Measurements from ENCODE around the gene RNFT2. TPM values are rescaled to one million over a fixed set of nuclear protein-coding genes. Genes with fewer than 3 reads are reported as not detected.

Gene RNFT2
- total RNA-seq, 2 experiments from 2014 or later: 10.8 to 11.4 TPM

GRCh38 chr12:116892349-116893140 is 154.4 kb downstream of the RNFT2 start:
- H3K27ac Mint-ChIP-seq: no peak overlapping the region
- H3K4me3 Mint-ChIP-seq: no peak overlapping the region
- no peaks in the 10 kb centered on the region for H3K9me3 Mint-ChIP-seq
- POLR2A ChIA-PET: no interaction called here
- peaks cover 25% of the 10 kb centered on the region for H3K27me3 Mint-ChIP-seq
- DNase-seq (no peak), ATAC-seq (ENCODE audit: low read depth) (no peak)
- H3K36me3 Mint-ChIP-seq: no peaks in the 10 kb centered on the region
- H3K4me1 Mint-ChIP-seq: peaks cover 2% of the 10 kb centered on the region

DNA sequence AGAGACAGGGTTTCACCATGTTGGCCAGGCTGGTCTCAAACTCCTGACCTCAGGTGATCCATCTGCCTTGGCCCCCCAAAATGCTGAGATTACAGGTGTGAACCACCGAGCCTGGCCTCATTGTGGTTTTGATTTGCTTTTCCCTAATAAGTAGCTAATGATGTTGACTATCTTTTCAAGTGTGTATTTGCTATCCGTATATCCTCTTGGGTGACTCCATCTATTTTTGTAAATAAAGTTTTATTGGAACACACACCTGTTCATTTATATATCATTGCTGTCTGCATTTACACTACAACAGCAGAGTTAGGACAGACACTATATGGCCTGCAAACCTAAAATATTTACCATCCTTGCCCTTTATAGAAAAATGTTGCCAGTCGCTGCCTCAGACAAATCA is 156.8 kb downstream of the RNFT2 start:
- DNase-seq (no peak), ATAC-seq (ENCODE audit: low read depth) (no peak)
- Mint-ChIP-seq H3K4me1 (peaks cover 2% of the 10 kb centered on the region), H3K9me3 (no peaks in the 10 kb centered on the region), H3K36me3 (no peaks in the 10 kb centered on the region), H3K4me3 (no peak overlapping the region), H3K27me3 (peaks cover 24% of the 10 kb centered on the region), H3K27ac (no peak overlapping the region)
- POLR2A ChIA-PET: no interaction called here

GRCh38 chr12:116896411-116896924 is 158.4 kb downstream of the RNFT2 start:
- Mint-ChIP-seq H3K27me3 (peaks cover 29% of the 10 kb centered on the region), H3K36me3 (no peaks in the 10 kb centered on the region), H3K27ac (no peak overlapping the region), H3K9me3 (no peaks in the 10 kb centered on the region), H3K4me3 (no peak overlapping the region), H3K4me1 (peaks cover 2% of the 10 kb centered on the region)
- ATAC-seq (ENCODE audit: low read depth) (no peak), DNase-seq (no peak)
- POLR2A ChIA-PET: interaction anchor here (0.7 kb wide), 1 partner anchor 659 kb away, joined by 3 read pairs; no protein-coding TSS in a partner anchor

DNA sequence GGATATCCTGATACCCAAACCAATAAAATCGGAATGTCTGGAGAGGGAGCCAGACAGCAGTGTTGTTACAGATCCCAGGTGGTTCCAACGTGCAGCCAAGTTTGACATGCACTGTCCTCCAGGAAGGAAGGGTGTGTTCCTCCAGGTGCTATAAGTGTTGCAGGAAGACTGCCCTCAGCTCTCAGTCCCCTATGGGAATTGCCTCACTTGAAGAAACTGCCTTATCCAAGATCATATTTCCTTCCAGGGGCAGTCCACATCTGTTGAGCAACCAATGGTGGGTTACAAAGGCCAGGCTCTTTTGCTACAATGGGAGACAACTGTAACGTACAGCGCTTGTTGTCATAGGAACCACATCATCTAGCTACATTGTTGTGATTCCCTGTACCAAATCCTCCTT is 159.4 kb downstream of the RNFT2 start:
- no peaks in the 10 kb centered on the region for H3K36me3 Mint-ChIP-seq
- H3K9me3 Mint-ChIP-seq: no peaks in the 10 kb centered on the region
- DNase-seq (no peak), ATAC-seq (ENCODE audit: low read depth) (no peak)
- no peak overlapping the region for H3K27ac Mint-ChIP-seq
- H3K27me3 Mint-ChIP-seq: peaks cover 34% of the 10 kb centered on the region
- H3K4me3 Mint-ChIP-seq: no peak overlapping the region
- POLR2A ChIA-PET: no interaction called here
- H3K4me1 Mint-ChIP-seq: no peaks in the 10 kb centered on the region

GRCh38 chr12:116898669-116899068 is 160.6 kb downstream of the RNFT2 start:
- H3K4me3 Mint-ChIP-seq: no peak overlapping the region
- peaks cover 34% of the 10 kb centered on the region for H3K27me3 Mint-ChIP-seq
- no peak for ATAC-seq (ENCODE audit: low read depth)
- no peaks in the 10 kb centered on the region for H3K36me3 Mint-ChIP-seq
- H3K27ac Mint-ChIP-seq: no peak overlapping the region
- POLR2A ChIA-PET: no interaction called here
- no peaks in the 10 kb centered on the region for H3K9me3 Mint-ChIP-seq
- no peak for DNase-seq
- H3K4me1 Mint-ChIP-seq: no peaks in the 10 kb centered on the region

DNA sequence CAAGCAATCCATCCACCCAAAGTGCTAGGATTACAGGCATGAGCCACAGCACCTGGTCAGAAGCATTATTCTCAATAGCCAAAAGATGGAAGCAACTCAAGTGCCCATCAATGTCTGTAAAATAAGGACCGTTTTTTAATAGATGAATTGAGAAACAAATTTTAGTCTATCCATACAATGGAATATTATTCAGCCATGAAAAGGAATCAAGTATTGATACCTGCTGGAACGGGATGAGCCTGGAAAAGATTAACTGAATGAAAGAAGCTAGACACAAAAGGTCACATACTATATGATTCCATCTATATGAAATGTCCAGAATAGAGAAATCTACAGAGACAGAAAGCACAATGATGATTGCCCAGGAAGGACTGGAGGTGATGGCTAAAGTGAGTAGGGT is 163.5 kb downstream of the RNFT2 start:
- H3K27me3 Mint-ChIP-seq: peaks cover 32% of the 10 kb centered on the region
- no peak for ATAC-seq (ENCODE audit: low read depth)

More for the DNA sequence above, 163.5 kb downstream of the RNFT2 start:
- H3K4me3 Mint-ChIP-seq: no peak overlapping the region
- no peak overlapping the region for H3K27ac Mint-ChIP-seq
- H3K36me3 Mint-ChIP-seq: no peaks in the 10 kb centered on the region
- no peaks in the 10 kb centered on the region for H3K4me1 Mint-ChIP-seq
- no peaks in the 10 kb centered on the region for H3K9me3 Mint-ChIP-seq
- no peak for DNase-seq
- POLR2A ChIA-PET: no interaction called here

Other genes starting within 250 kb of the RNFT2 start
- gene MAP1LC3B2, start 178.9 kb upstream of the RNFT2 start, total RNA-seq: under 1 TPM; 0.85 to 0.89 TPM
- gene SPRING1, start 246 bp upstream of the RNFT2 start, total RNA-seq: 10 to 100 TPM; 26.5 to 26.7 TPM
- not detected for gene HRK, start 143.1 kb downstream of the RNFT2 start, total RNA-seq
- 10 to 100 TPM; 12.0 to 14.1 TPM for gene FBXW8, start 172.6 kb downstream of the RNFT2 start, total RNA-seq